Measurements from ENCODE around the gene GLG1.
"Not testable (repeated sequence)": the region's sequence is repeated elsewhere in the genome, so short reads cannot be mapped to it uniquely, and the experiment has no call there.

Gene GLG1

DNA sequence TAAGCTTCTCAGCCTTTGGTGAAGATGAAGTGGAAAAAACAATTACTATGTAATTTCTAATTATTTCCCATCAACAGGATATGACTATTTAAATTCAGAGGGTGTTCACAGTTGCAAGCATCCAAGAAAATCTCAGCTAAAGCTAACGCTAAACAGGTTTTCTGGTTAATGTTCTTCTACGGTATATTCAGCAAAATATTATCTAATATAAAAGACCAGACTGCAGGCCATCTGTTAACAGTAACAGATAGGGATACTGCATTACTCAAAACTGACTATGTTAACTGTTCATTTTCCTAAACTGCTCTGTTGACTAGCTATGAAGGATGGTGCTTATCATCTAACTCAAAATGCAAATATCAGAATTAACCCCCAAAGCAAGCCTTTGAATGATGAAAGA lies 32.8 kb downstream of the GLG1 start:
- FAIRE-seq: no peak

DNA sequence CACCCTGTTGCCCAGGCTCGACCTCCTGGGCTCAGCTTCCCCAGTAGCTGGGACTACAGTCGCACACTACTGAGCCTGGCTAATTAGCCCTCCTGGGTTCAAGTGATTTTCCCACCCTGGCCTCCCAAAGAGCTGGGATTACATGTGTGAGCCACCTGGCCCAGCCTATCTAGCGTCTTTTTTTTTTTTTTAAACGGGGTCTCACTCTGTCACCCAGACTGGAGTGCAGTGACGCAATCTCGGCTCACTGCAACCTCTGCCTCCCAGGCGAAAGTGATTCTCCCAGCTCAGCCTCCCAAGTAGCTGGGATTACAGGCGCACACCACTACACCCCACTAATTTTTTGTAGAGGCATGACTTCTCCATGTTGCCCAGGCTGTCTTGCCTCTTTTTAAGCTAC lies 33.3 kb downstream of the GLG1 start:
- FAIRE-seq: no peak

DNA sequence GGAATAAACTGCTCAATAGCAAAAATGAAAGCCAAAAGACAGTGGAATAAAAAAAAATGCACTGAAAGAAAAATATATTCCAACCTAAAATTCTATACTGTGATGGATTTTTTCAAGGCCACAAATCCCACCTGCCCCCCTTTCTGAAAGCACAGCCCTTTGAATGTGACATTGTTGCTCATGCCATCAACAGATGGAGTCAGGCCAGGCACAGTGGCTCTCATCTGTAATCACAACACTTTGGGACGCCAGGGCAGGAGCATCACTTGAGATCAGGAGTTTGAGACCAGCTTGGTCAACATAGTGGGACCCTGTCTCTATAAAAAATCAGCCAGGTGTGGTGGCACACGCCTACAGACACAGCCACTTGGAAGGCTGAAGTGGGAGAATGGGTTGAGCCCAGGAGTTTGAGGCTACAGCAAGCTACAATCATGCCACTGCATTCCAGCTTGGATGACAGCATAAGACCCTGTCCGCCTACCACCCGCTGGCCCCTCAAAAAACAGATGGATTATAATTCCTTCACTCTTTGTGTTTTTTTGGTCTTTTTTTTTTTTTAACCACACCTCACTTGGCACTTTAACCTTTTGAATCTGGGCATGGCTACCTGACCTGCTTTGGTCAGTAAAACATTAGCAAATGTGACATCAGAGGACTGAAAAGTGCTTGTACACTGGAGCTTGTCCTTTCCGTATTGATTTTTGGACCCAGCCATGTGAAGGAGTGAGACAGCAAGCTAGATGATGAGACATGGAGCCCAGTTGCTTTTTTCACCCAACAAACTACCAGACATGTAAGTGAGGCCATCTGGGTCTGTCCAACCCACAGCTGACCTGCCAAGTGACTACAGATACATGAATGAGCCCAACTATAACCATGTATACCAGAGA lies 36.3 kb downstream of the GLG1 start:
- no peak for FAIRE-seq

DNA sequence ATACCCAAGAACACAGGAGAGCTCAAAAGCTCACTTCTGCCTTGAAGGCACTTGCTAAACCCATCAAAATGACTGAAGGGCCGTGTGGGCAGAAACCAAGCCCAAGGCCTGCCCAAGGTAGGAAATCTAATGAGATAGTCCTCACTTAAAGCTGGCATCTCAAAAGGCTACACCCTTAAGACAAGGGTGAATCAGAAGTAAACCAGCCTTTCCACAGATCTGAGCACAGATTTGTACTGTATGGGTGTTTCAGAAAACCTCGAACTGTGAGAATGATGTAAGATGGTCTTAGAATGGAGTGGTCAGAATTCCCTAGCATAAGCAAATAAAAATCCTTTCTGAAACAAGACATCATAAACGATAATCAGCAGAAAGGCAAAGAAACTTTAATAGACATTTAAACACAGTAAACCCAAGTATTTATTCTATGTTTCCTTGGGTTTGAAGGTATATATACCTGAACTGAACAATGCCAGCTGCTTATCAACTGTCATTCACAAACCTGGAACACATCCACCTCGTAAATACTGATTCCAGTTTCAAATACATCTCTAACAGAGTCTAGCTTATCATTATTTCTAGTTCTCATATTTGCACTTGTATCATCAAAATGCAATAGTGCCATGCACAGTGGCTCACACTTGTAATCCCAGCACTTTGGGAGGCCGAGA lies 37.8 kb downstream of the GLG1 start:
- FAIRE-seq: no peak

DNA sequence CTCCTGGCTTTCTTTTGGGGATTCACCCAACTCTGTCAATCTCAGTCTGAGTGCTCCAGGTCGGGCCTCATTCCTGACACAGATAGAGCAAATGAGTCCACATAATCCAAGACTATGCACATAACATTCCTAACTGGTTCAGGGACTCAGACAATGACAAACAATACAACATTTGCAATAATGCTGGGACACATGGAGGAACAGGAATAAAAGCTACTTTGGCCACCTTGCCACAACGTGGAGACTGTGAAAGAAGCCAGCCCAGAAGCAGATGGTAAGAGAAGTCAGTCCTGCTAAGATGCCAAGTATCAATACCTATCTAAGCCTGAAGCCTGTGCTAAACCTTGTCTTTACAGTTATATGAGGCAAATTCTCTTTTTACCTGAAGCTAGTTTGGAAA lies 39.0 kb downstream of the GLG1 start:
- FAIRE-seq: no peak

DNA sequence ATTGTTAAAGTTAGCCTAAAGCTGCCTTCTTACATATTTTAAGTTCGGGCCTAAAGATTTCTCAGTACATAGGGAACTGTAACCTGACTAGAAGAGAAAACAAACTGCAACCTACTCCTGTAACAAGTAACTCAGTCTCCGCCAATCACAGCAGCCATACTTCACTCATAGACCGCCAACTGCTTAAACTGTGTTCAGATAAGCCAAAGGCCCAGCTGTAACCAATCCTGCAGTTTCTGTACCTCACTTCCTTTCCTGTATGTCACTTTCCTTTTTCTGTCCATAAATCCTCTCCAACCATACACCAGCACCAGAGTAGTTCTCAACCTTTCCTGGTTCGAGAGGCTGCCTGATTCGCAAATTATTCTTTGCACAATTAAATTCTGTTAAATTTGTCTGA lies 41.5 kb downstream of the GLG1 start:
- FAIRE-seq: no peak

DNA sequence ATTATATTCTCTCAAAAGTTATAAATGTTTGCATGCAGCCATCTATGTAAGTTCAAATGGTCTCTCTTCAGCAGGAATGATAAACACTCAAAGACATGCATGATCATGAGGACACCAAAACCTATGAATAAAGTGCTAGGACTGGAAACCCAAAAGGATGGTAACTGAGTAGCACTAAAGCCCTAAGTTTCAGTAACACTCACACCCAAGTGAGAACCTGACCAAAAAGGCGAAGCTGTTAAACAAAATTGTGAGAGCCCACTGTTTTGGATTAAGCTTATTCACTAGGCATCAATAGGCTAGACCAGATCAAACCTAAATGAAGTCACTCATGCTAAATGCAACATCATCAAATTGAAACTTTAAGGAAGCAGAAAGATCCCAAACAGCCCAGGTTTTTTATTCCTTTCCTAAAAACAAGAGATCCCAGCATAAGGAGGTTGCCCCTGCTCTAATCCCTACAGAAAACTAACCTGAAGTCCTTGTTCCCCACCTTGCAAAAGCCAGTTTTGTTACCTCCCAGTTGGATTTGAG lies 42.4 kb downstream of the GLG1 start:
- no peak for FAIRE-seq

DNA sequence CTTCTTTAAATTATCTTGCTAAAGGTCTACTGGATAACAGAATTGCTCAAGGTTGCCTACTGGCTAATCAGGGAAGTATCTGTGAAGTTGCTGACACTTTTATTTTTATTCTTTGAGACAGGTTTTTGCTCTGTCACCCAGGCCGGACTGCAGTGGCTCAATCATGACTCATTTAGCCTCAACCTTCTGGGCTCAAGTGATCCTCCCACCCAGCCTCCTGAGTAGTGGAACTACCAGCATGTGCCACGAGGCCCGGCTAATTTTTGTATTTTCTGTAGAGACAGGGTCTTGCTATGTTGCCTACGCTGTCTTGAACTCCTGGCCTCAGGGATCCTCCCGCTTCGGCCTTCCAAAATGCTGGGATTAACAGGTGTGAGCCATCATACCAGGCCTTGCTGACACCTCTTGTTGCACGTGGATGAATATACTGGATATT lies 43.1 kb downstream of the GLG1 start:
- no peak for FAIRE-seq

DNA sequence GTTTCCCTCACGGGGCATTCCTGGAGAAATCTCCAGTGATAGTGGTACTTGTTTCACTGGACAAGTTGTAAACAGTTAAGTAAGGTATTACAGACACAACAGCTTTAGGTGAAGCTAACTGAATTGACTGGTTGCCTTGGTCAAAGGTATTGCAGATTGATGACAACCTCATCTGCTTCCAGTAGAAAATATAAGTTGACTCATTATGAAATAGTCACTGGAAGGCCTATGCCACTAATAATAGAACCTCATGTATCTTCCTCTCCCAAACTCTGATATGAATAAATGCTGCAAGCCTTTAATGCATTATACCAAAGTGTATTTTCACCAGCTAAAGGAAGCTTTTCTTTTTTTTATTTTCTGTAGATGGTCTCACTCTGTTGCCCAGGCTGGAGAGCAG lies 44.8 kb downstream of the GLG1 start:
- FAIRE-seq: no peak

DNA sequence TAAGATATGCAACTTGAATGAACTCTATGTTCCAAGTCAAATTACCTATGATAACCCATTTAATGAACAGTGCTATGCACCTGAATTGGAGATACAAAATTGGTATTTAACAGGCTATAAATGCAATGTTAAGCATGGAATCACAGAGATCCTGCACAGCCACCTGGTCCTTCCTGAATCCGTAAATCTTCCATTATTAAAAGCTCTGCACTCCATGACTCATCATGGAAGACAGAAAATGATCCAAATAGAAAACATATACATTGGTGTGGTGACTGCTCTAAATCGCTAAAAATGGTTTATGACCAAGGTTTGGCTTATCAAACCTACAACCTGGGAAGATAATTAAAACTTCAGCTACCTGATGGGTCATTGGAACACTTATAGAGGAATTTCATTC lies 45.3 kb downstream of the GLG1 start:
- no peak for FAIRE-seq

DNA sequence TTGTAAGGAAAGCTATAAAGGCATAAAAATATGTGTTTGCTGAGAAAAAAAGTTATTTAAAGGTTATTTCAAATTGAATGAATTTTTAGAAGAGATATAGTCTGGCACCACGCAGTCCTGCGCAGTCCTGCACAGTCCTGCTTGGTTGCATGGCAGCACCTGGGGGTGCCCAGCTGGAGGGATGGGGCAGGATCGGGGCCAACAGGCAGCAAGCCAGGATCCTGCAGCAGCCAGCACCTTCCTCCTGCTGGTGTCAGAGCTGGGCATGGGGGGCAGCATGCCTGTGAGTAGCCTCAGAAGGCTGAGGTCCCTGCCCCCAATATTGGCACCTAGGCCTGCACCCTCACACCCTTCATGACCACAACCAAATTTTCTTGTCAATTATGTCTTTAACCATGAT lies 46.0 kb downstream of the GLG1 start:
- FAIRE-seq: no peak

DNA sequence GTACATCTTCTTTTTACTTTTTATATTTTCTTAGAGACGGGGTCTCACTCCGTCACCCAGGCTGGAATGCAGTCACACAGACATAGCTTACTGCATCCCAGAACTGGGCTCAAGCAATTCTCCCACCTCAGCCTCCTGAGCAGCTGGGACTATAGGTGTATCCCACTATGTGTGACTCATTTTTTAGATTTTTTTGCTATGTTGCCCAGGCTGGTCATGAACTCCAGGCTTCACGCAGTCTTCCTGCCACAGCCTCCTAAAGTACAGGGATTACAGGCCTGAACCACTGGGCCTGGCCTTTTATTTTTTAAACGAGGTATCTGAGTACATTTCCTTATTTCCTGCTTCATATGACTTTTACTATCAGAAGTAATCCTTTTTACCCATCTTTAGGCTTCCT lies 48.0 kb downstream of the GLG1 start:
- FAIRE-seq: no peak

DNA sequence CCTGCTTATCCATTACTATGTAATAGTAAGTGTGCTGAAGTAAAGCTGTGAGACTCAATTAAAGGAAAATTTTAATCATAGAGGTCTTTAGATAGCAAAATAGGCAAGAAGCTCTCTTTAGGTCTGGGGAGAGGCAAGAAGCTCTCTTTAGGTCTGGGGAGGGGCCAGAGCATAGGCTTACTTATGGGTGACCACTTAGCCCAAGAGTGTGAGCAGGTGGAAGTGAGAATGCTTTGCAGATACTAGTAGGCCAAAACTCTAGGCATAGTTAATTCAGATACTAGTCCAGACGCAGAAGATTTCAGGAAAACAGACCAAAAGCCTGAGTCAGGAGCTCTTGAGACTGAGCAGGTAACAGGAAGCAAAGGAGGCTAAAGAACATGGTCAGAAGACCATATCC lies 49.6 kb downstream of the GLG1 start:
- no peak for FAIRE-seq

DNA sequence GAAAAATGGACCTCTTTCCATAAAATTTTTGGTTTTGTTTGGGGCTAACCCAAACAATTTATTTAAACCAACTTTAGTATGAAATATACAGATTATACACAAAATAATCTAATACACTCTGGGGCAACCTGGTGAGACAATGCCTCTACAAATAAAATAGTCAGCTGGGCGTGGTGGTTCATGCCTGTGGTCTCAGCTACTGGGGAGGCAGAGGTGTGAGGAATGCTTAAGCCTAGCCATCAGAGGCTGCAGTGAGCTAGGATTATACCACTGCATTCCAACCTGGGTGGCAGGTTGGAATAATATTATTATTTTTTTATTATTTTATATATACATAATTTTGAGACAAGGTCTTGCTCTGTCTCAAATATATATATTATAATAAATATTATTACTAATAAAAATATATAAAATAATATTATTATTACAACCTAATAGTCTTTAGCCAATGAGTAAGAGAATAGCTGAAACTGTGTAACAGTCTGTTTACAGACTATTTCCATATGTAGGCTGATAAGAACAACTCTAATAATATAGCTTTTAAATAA lies 50.5 kb downstream of the GLG1 start:
- FAIRE-seq: no peak

DNA sequence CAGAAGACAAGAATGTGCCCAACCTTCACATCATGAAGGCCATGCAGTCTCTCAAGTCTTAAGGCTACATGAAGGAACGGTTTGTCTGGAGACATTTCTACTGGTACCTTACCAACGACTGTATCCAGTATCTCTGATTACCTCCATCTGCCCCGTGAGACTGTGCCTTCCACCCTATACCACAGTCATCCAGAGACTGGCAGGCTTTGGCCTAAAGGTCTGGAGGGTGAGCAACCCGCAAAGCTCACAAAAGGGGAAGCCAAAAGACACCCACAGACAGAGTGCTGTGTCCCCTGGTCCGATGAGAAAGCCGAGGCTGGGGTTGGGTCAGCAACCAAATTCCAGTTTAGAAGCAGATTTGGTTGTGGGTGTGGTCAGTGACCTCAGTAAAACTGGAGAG lies 54.6 kb downstream of the GLG1 start:
- FAIRE-seq: not testable (repeated sequence)

DNA sequence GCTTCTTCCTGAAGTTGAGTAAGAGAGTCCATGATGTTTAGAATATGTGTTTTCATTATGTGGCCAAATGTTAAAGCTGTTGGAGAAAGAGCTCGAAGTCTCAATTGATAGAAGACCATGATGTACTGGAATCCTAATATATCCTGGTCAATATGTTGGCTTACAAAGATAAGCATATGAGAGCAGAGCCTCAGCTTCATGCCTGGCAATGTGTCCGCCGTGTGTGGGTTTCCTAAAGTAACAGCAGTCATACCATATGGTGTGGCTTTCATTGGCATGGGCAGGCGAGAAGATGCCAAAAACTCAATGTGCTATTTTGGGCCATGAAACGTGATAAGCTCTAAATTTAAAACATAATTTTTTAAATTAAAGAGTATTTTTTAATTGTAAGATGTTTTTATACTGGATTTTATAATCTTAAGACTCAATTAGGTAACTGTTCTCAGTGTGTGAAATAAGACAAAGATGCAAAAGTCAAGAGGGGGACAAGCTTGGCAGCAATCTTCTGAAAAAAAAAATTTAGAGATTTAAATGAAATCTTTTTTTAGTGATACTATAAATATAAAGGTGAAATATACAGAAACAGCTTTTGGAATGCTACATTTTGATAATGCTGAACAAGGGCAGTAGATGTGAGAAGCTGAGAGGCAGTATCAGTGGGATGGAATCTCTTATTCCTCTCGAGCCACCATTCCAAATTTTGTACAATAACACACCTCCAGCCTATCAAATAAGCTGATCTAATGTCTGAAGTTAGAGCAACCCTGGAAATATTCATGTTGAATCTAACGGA lies 56.5 kb downstream of the GLG1 start:
- FAIRE-seq: not testable (repeated sequence)

DNA sequence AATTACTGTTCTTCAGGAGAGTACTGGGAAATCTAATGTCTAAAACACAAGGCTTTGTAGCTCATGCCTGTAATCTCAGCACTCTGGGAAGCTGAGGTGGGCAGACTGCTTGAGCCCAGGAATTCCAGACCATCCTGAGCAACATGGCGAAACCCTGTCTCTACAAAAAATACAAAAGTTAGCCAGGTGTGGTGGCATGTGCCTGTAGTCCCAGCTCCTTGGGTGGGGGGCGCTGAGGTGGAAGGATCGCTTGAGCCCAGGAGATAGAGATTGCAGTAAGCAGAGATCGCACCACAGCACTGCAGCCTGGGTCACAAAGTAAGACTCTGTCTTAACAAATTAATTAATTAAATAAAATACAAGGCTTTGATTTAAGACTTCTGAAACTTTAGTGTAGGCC lies 60.8 kb downstream of the GLG1 start:
- not testable (repeated sequence) for FAIRE-seq

DNA sequence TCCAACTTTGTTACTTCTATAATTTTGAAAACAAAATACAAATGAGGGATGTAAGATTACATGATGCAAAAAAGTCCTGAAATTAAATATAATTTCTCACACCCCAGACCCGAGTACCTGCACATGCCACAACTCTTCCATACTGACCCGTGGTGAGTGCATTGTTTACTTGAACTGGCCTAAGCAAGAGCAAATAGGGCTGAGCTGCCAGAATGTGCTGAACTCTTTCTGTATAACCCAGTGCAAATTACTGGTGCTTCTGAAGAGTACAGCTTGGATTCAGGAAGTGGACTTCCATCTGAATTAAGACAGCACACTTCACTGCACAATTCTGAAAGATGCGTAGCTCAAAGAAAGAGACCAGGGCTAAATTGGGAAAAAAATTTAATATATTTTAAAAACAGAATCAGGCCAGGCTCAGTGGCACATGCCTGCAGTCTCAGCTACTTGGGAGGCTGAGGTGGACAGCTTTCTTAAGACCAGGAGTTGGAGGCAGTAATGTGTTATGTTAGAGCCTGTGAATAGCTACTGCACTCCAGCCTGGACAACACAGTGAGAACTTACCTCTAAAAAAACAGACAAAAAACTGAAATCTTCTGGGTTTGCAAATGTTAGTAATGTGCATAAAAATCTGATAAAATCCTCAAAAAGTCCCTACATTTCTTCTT lies 63.9 kb downstream of the GLG1 start:
- not testable (repeated sequence) for FAIRE-seq

DNA sequence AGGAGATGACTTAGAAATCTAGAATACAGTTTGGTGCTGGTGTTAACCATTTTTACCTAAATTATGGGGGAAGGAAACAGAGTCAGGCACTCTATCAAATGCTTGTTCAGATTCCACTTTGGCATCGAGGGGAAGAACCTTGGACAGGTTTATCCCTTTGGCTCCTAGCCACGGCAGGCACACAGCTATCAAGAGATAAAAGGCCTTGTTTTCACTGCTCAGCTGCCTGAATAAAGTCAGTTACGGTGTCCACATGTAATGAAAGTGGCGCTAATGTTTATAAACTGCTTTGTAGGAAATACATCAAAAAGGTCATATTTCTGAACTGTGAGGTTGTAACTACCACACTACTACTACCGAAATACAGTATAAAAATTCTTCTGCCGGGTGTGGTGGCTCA lies 66.3 kb downstream of the GLG1 start:
- FAIRE-seq: not testable (repeated sequence)

DNA sequence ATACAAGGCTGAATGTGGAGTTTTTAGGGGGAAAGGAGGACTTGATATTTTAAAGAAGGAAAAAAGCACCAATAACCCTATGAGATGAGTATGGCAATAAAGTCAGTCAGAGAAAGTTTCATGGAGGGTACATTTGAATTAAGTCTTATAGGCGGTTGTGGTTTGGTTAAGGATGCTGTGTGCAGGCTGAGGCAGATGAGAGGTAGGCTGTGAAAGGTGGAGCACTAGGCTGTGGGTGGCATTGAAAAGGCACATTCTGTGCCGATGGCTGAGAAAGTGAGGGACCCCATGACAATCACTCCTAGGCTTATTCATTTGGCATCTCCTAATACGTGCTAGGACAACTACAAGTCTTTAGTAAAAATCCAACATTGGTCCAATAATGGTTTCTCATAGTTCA lies 68.1 kb downstream of the GLG1 start:
- FAIRE-seq: not testable (repeated sequence)

DNA sequence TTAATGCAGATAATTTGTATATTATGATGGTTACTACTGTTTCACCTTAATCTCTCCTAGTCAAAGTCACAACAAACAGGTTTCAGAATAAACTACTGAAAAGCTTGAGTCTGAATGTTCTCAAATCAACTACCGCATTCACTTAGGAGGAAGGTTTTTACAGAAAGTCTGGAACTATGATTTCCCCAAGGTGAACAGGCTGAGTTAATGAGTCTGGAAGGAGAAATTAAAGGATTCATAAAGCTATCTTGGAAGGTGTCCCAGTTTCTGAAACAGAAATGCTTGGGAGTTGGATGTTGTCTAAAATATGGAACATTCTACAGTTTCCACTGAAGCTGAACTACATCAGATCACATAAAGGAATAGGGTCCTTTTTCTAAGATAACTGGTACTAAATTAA lies 69.2 kb downstream of the GLG1 start:
- FAIRE-seq: not testable (repeated sequence)

DNA sequence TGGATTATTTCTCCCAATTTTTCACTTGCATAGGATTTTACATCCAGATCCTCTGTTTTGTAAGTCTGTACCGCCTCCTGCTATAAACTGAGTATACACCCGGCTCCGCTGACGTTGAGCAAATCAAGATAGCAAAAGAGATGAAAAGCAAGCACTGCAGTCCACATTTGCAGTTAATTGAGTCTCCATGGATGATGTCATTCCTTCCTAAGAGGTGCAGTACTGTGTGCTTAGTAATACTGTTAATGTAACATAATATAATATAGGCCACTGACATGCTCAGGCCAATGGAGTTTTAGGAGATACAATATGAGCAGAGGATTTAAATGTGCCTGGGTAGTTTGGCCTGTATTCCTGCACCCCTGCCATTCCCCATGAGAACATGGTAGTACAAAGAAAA lies 72.3 kb downstream of the GLG1 start:
- not testable (repeated sequence) for FAIRE-seq

All from TTC549 (cell line).